Stomach (tissue), 4 donors: ENCODE data around the gene HAND1.

Experiments
- EP300 ChIP-seq: sonication (generic); formaldehyde crosslinking; IDR thresholded peaks from one replicate; pipeline ENCODE4 v1.6.1; 2017; ENCODE audit warnings: antibody characterized with exemption
- POLR2AphosphoS5 ChIP-seq, 3 donors: sonication (generic); formaldehyde crosslinking; IDR thresholded peaks; one replicate each; pipeline ENCODE4 v1.6.1; 2016; ENCODE audit warnings: antibody characterized with exemption in 3 of 3
- TF ChIP-seq, protein P1 (sequence below), 7 experiments: fragments of 450-650 bp in 4 of 7; fragments of 200-600 bp in 3 of 7; sonication (generic) in 3 of 7; IDR thresholded peaks; one replicate each; pipeline ENCODE4 v1.5.1; 2016 to 2019; ENCODE audit warnings: antibody characterized with exemption in 7 of 7, control low read depth in 2 of 7, mild to moderate bottlenecking in 1 of 7

DNA sequence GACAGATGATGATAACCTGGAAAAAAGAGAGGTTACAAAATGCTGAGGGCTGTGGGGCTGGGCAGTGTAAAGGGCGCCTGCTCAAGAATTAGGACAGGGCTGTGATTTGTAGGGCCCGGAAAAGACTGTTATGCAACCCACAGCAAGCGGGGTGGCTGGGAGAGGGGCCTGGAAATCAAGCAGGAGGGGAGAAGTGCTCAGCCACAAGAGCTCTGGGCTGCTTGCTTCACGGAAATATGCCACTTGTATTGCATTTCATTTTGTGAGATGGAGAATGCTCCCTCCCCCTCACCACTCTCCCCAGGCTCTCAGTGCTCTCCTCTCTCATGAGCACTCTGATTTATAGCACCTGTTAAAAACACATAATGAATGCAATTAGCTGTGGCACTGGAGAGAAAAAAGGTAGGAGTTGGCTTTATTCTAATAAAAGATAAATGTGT, 8.4 kb upstream of the HAND1 start:
- TF ChIP-seq, protein P1, sequence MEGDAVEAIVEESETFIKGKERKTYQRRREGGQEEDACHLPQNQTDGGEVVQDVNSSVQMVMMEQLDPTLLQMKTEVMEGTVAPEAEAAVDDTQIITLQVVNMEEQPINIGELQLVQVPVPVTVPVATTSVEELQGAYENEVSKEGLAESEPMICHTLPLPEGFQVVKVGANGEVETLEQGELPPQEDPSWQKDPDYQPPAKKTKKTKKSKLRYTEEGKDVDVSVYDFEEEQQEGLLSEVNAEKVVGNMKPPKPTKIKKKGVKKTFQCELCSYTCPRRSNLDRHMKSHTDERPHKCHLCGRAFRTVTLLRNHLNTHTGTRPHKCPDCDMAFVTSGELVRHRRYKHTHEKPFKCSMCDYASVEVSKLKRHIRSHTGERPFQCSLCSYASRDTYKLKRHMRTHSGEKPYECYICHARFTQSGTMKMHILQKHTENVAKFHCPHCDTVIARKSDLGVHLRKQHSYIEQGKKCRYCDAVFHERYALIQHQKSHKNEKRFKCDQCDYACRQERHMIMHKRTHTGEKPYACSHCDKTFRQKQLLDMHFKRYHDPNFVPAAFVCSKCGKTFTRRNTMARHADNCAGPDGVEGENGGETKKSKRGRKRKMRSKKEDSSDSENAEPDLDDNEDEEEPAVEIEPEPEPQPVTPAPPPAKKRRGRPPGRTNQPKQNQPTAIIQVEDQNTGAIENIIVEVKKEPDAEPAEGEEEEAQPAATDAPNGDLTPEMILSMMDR (IDR thresholded peaks at IDR 0.05), result no peak
- TF ChIP-seq EP300, result no peak
- no peak for TF ChIP-seq POLR2AphosphoS5 (IDR thresholded peaks at IDR 0.05)
